Measurements from ENCODE around the gene HNRNPF.
"Not testable (repeated sequence)": the region's sequence is repeated elsewhere in the genome, so short reads cannot be mapped to it uniquely, and the experiment has no call there.

HNRNPF gene, protein sequence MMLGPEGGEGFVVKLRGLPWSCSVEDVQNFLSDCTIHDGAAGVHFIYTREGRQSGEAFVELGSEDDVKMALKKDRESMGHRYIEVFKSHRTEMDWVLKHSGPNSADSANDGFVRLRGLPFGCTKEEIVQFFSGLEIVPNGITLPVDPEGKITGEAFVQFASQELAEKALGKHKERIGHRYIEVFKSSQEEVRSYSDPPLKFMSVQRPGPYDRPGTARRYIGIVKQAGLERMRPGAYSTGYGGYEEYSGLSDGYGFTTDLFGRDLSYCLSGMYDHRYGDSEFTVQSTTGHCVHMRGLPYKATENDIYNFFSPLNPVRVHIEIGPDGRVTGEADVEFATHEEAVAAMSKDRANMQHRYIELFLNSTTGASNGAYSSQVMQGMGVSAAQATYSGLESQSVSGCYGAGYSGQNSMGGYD

DNA sequence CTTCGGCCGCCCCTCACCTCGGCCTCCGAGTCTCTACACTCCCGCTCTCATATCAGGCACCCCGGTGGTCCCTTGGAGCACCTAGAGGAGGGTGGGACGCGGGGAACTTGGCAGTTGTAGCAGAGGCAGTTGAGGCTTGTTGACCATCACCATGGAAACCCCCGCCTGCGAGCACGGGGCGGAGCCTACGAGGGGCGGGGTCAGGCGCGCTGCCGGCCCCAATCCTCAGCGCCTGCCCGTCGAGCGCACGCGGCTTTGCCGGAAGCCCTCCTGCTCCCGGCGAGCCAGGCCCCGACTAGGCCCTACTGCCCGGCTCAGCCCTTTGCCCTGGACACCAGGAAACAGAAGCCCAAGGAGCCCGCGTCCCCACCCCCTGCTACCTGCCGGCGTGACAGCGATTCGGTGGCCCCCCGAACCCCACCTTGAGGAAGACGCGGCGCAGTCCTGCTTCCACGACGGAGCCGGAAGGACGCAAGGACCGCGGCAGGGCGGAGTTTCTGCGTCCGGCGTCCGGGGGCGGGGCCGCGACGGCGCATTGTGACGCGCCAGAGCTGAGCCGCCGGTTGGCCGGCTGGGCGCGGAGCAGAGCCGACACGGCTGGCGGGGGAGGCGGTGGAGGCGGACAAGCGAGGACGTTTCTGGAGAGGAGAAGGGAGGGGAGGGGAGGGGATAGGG lies at the start of gene HNRNPF:
Gene HNRNPF, minus strand, starts transcription at position 477 of the 675 bp plus-strand sequence. CDS start 21,302 bp downstream, outside the sequence.
- DNase-seq, result peak; percentile 94

DNA sequence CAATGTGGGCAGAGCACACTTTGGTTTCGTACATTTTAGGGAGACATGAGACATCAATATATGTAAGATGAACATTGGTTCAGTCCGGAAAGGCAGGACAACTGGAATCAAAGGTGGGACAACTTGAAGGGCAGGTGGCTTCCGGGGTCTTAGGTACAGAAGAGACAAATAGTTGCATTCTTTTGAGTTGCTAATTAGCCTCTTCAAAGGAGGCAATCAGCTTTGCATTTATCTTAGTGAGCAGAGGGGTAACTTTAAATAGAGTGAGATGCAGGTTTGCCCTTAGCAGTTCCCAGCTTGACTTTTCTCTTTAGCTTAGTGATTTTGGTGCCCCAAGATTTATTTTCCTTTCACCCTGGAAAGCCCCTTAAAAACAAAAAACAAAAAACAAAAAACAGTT lies 49.2 kb upstream of the HNRNPF start:
- no peak for DNase-seq

DNA sequence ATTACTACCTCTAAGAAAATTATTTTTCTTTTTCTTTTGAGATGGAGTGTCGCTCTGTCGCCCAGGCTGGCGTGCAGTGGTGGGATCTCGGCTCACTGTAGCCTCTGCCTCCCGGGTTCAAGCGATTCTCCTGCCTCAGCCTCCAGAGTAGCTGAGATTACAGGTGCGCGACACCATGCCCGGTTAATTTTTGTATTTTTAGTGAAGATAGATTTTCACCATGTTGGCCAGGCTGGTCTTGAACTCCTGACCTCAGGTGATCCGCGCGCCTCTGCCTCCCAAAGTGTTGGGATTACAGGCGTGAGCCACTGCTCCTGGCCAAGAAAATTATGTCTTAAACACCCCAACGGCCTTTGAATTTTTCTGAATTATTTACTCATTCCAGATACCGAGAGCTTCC lies 47.6 kb upstream of the HNRNPF start:
- not testable (repeated sequence) for DNase-seq

DNA sequence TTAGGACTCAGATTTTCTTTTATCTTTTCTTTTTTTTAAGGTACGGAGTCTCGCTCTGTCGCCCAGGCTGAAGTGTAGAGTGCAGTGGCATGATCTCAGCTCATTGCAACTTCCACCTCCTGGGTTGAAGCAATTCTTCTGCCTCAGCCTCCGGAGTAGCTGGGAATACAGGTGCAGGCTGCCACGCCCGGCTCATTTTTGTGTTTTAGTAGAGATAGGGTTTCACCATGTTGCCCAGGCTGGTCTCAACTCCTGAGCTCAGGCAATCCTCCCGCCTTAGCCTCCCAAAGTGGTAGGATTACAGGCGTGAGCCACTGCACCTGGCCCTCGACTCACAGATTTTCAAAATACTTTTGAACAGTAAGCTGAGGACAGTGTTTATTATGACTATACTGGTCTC lies 45.0 kb upstream of the HNRNPF start:
- DNase-seq, result not testable (repeated sequence)

DNA sequence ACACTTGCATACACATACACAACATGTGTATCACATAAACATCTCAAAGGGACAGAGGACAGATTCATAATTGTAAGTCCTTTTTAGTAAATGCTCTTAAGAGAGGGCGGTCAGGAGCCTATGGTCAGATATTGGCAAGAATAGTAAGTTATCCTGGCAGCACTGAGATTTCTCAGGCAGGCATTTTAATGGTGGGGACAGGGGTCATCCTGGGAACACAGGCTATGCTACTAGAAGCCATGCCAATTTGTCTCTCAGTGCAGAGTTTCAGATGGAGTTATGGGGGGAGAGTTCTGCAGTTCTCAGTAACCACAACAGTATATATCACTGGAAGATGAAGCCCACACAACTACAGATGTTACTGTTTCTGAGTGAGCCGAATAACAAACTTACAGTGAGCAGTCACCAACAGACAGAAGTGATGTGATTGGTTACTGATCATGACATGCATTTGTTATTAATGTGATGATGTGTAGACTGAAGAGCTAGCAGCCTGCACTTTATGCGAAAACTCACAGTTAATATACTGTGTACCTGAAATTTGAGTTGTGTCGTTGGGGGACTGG lies 44.4 kb upstream of the HNRNPF start:
- DNase-seq, result no peak

DNA sequence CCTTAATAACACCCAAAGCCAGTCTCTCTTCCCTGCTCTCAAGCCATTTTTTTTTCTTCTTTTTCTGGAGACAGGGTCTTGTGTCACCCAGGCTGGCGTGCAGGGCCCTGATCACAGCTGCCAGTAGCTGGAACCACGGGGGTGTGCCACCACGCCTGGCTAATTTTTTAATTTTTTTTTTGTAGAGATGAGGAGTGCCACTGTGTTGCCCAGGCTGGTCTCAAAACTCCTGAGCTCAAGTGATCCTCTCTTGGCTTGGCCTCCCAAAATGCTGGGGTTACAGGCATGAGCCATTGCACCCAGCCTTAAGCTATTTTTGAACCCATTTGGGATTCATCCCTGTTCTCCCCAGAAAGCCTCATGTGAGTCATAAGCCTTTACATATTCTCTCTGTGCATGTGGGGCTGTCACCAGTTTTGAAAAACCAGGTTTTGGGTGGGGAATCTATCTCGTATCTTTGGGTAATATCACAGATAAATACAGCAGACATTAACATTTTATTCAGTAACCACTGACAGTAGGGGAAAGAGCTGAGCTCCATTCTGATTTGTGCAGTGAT lies 43.4 kb upstream of the HNRNPF start:
- DNase-seq, result no peak

DNA sequence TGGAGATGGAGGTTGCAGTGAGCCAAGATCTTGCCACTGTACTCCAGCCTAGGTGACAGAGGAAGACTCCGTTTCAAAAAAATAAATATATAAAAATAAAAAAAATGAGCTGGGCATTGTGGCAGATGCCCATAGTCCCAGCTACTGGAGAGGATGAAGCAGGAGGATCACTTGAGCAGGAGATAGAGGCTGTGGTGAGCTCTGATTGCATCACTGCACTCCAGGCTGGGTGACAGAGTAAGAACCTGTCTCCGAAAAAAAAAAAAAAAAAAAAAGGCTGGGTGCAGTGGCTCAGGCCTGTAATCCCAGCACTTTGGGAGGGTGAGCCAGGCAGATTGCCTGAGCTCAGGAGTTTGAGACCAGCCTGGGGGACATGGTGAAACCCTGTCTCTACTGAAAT lies 39.8 kb upstream of the HNRNPF start:
- no peak for DNase-seq

DNA sequence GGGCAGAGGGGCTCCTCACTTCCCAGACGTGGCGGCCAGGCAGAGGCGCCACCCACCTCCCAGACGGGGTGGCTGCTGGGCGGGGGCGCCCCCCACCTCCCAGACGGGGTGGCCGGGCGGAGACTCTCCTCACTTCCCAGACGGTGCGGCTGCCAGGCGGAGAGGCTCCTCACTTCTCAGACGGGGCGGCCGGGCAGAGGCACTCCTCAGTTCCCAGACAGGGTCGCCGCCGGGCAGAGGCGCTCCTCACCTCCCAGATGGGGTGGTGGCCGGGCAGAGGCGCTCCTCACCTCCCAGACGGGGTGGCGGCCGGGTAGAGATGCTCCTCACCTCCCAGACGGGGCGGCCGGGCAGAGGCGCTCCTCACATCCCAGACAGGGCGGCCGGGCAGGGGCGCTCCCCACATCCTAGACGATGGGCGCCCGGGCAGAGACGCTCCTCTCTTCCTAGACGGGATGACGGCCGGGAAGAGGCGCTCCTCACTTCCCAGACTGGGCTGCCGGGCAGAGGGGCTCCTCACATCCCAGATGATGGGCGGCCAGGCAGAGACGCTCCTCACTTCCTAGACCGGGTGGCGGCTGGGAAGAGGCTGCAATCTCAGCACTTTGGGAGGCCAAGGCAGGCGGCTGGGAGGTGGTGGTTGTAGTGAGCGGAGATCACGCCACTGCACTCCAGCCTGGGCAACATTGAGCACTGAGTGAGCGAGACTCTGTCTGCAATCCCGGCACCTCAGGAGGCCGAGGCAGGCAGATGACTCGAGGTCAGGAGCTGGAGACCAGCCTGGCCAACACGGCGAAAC lies 37.4 kb upstream of the HNRNPF start:
- DNase-seq, result not testable (repeated sequence)

DNA sequence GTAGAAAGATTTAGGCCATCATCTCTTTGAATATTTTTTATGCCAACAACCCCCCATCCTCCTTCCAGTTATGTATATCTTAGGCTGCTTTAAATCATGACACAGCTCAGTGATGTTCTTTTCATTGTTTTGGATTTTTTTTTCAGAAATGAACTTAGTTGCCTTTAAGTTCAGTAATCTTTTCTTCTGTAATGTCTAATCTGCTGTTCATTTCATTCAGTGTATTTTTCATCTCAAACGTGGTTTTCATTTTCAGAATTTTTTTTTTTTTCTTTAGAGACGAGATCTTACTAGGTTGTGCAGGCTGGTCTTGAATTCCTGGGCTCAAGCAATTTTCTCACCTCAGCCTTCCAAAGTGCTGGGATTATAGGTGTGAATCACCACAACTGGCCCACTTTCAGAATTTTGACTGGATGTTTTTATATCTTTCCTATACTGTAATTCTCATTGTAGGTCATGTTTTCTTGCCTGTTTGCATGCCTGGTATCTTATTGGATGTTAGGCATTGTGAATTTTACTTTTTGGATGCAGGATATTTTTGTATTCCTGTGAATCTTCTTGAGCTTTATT lies 36.0 kb upstream of the HNRNPF start:
- DNase-seq, result no peak

DNA sequence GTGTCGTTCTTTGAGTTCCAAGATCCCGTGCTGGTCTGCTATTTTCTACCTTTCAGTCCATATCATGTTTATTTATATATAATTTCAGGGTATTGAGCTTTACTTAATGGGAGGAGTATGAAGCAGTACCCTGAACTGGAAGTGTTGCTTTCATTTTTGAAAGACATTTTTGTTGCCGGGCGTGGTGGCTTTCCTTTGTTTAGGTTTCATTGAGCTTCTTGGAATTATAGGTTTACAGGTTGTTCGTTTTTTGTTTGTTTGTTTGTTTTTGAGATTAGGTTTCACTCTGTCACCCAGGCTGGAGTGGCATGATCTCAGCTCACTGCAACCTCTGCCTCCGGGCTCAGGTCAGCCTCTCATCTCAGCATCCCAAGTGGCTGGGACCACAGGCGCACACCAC lies 35.3 kb upstream of the HNRNPF start:
- no peak for DNase-seq

DNA sequence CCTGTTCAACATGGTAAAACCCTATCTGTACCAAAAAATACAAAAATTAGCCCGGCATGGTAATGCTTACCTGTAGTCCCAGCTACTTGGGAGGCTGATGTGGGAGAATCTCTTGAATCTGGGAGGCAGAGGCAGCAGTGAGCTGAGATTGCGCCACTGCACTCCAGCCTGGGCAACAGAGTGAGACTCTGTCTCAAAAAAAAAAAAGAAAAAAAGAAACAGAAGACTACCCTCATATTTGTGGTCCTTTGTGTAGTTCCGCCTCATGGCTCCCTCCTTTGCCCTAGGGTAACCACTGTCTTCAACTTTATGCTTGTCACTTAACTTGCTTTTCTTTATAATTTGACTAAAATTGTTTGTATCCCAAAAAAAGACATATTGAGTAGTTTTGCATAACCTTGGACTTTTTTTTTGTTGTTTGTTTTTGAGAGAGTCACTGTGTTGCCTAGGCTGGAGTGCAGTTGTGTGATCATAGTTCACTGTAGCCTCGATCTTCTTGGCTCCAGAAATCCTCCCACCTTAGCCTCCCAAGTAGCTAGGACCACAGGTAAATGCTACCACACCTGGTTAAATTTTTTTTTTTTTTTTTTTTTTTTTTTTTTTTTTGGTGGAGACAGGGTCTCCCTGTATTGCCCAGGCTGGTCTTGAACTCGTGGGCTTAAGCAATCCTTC lies 31.6 kb upstream of the HNRNPF start:
- DNase-seq, result no peak

DNA sequence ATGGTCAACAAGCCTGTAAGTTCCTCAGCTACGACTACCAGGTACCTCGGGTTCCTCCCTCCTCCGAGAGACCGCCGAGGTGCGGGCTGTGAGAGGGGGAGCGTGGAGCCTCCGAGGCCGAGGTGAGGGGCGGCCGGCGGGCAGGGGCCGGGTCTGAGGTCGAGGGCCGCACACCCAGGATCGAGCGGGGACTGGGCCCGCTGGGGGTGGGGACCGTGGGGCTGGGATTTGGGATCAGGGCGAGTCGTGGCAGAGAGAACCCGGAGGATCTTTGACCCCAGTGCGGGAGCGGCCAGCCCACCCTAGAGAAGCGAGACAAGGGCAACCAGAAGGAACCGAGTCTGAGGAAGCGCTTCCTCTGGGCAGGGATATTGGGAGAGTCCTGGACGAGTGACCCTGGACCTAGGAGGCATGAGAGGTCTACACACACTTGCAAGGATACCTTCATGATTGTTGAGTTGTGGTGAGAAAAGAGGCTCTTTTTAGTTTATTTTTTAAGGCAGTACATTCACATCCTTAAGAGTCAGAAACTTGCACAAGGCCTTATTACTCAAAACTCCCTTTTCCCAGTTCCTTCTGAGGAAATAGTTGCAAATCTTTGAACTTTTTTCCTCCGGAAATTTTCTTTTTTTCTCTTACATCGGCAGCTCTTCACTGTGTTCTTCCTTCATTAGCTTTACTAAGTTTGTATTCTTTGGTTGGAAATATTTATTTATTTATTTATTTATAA lies 28.3 kb upstream of the HNRNPF start:
- DNase-seq, result no peak

DNA sequence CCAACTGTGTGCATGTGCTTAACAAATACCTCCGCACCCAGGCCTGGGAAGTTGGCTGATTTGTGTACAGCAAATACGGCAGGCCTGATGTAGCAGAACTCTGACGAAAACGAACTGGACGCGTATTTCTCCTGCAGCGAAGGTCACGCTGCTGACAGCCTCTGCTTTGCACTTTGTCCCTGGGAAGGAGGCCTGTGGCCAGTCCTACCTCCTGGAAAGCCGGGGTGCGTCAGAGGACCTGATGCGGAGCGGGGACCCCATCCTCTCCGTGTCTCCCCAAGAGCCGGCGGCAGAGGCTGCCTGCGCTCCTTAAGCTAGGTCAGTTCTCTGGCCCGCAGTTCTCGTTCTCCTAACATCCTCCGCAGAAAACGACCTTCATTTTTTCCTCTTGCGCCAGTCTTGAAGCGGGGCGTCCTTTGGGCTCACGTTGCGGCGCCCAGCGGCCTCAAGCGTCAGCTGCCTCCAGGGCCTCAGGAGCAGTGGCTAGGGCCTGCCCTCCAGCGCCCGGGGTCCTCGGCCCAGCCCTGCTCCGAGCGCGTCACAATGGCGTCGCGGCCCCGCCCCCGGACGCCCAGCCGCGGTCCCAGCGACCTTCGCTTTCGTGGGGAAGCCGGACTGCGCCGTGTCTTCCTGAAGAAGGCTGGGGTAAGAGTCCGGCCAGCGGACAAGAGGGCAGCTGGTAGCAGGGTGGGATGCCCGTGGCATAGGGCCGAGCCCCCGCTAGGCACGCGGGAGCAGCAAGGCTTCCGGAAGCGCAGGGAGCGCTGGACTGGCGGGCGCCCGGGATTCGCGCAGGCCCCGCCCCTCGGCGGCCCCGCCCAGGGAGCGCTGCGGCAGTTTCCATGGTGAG lies 27.5 kb upstream of the HNRNPF start, which contains the start of gene ZNF487:
Gene ZNF487, plus strand, starts transcription at position 821 of the 850 bp plus-strand sequence. CDS start 38,703 bp downstream, outside the sequence.
- peak; percentile 71 for DNase-seq

DNA sequence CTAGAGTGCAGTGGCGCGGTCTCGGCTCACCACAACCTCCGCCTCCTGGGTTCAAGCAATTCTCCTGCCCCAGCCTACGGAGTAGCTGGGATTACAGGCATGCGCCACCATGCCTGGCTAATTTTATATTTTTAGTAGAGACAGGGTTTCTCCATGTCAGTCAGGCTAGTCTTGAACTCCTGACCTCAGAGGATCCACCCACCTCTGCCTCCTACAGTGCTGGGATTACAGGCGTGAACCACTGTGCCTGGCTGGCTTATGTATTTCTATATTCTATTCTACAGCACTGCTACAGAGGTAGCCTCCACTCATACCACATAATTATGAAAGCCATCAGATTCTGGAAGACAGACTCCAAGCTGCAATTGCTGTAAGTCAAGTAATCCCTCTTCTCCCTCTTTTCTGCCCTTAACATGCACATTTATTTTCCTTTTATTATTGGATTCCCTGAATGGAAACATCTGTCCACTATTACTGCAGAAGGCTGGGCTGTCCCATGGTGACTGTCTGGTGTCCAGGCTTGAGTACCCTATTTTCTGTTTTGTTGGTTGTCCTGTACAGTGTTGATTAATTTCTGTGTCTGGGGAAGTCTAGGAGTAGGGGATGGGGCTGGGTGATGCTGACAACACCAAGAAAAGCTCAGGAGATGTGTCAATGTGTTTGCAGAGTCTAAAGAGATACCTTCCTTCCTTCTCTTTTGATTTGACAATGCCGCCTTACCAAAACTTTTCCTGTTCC lies 22.1 kb upstream of the HNRNPF start:
- DNase-seq, result no peak

DNA sequence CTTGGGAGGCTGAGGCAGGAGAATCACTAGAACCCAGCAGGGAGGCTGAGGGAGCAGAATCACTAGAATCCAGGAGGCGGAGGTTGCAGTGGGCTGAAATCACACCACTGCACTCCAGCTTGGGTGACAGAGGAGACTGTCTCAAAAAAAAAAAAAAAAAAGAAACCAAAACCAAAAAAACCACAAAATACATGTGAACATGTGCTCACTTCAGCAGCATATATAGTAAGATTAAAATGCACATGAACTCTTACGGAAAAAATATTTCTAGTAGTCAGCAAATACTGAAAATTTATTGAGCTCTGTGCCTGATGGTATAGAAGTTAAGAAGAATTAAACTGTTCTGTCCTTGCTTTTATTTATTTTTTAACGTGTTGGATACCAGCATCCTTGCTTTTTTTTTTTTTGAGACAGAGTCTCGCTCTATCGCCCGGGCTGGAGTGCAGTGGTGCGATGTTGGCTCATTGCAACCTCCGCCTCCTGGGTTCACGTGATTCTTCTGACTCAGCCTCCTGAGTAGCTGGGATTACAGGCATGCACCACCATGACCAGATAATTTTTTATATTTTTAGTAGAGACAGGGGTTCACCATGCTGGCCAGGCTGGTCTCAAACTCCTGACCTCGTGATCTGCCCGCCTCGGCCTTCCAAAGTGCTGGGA lies 18.3 kb upstream of the HNRNPF start:
- DNase-seq, result no peak

DNA sequence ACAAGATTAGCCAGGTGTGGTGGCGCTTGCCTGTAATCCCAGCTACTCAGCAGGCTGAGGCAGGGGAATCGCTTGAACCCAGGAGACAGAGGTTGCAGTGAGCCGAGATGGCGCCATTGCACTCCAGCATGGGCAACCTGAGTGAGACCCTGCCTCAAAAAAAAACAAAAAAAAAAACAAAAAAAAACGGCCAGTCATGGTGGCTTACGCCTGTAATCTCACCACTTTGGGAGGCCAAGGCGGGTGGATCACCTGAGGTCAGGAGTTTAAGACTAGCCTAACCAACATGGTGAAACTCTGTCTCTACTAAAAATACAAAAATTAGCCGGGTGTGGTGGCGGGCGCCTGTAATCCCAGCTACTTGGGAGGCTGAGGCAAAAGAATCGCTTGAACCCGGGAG lies 17.5 kb upstream of the HNRNPF start:
- not testable (repeated sequence) for DNase-seq

DNA sequence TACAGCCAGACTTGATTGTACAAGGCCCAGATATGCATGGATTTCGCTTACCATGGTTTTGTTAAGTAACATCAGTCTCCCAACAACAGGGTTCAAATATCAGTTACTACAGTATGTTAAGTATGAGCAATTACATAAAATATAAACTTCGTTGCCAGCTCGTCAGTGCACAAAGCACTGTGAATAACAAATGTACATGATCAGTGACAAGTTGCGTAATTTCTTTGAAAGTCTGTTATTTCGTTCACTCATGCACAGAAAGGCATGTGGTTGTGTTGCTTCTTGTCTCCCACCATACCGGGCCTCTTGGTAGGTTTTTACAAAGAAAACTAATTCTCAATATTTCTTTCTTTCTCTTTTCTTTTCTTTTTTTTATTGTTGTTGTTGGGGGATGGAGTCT lies 15.4 kb upstream of the HNRNPF start:
- DNase-seq, result no peak

DNA sequence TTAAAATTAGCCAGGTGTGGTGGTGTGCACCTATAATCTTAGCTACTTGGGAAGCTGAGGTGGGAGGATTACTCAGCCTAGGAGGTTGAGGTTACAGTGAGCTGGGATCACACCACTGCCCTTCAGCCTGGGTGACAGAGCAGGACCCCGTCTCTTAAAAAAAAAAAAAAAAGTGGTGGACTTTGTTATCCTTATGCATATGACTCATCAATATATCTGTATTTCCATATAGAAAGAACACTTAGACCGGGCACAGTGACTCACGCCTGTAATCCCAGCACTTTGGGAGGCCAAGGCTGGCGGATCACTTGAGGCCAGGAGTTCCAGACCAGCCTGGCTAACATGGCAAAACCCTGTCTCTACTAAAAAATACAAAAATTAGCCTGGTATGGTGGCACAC lies 13.0 kb upstream of the HNRNPF start:
- DNase-seq, result not testable (repeated sequence)

DNA sequence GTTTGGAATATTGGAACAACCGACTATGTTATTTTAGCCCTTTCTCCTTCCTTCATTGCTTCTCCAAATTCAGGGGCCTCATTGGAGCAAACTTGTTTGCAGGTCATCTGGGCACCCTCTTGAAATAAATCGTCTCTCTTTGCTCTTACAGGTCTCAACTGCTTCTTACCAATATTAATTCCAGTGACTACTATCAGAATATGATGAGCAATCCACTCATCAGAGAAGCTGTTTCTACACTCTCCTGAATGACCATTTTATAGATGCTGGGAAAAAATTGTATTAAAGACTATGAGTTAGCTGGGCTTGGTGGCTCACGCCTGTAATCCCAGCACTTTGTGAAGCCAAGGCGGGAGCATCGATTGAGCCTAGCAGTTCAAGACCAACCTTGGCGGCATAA lies 12.5 kb upstream of the HNRNPF start:
- DNase-seq, result no peak
